HG03039 (cell line): ENCODE results near the gene LTBP1.
"Not testable (repeated sequence)": the region's sequence is repeated elsewhere in the genome, so short reads cannot be mapped to it uniquely, and the experiment has no call there.

Source experiments
- ATAC-seq: cut with Tn5 transposase; IDR thresholded peaks from one replicate; pipeline ENCODE4 v1.9.1; 2021; ENCODE audit warnings: mild to moderate bottlenecking, moderate library complexity; ENCODE audit not compliant: unreplicated experiment

LTBP1 gene

DNA sequence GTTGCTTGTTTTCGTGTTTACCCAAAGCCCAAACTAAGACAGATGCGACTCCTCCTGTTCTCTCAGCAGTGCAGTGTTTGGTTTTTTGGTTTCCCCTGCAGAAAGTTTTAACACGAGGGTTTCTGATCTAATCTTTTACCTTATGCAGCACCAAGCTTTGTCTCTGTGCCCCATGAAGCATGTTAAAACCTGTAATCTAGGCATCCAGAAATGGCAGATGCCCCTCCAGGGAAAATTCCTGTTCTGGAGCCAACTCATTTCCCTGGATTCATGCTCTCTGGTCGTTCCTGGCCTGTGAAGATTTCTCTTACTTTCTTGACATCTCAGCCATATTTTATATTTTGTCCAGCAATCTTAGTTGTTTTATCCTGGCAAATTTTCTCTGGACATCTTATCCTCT, 91.5 kb downstream of the LTBP1 start:
- ATAC-seq: no peak

DNA sequence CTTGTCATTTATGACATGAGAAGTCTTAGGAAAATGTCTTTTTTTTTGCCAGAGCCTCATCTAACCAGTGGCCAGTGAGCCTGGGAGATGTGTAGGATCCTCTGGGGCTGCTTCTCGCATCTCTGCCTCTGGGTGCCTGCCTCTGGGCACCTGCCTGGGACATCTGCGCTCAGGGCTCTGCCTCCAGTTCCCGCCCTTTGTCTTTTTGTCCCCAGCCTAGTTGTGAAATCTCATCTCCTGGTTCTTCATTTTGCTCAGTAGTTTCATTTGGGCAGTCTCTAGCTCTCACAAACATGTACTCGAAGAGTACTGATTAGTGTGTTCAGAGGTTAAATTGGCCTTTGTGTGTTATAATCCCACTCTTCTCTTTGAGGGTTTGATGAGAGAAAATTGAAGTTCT, 92.0 kb downstream of the LTBP1 start:
- no peak for ATAC-seq

DNA sequence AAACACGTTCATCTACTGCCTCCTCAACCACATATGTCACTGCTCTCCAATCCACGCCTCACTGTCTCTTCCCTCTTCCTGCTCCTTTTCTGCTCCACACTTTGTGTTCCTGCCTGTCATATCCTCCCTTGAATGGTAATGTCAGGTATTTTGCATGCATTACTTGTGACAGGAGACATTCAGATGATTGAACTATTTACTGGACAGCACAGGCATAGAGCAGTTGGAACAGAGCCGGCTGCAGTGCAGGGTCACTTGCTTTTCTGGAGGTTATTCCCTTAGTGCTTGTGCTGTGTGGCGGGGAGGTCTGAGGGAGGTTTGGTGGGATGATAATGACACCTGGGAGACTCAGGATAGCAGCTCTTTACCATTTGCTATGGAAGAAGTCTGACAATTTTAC, 93.8 kb downstream of the LTBP1 start:
- ATAC-seq: no peak

DNA sequence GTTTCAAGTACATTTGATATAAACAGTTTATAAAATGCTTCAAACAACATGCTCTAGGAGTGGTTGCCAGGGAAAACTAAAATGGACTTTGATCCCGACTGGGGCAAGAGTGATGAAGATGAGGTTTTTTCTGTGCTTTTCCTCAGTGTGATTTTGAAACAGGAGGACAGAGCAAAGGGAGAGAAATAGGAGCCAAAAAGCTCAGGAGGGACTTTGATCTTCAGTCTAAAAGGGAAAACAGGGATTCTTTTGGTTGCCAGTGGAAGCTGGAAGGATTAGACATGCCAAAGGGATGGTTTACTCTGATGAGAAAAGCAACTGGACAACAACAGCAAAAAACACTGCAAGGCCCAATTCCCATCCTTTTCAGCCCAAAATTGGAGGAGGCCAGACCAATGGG, 95.5 kb downstream of the LTBP1 start:
- no peak for ATAC-seq

DNA sequence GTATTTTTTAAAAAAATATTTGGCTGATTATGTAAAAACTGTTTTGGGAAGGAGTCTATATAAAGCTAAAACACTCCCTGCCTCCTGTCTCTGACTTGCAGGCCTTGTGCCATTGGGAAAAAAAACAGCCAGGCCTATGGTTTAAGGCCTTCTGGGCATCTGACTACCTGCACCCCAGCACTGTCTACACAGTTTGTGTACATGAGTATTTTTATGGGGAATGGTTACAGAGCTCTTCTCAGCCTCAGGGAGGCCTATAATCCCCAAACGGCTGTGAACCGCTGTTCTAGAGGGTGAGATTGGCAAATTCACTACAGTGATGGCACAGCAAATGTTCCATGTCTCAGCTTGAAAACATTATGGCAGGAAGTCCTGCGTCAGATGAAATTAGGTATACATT, 96.1 kb downstream of the LTBP1 start:
- ATAC-seq: no peak

DNA sequence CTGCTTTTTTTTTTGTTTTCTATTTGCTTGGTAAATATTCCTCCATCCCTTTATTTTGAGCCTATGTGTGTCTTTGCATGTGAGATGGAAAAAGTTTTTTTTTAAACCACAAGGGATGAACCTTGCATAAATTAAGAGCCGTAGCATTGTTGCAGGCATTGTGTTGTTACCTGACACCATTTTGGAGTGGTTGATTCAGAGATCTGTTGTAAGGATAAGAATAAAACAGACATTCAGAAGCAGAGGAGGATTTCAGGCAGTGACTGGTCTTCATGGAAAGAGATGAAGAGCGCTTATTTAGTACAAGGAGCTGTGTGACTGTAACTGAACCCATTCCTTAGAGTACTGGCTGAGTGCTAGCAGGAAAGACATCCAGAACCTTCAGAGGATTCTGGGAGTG, 101.2 kb downstream of the LTBP1 start:
- ATAC-seq: no peak

DNA sequence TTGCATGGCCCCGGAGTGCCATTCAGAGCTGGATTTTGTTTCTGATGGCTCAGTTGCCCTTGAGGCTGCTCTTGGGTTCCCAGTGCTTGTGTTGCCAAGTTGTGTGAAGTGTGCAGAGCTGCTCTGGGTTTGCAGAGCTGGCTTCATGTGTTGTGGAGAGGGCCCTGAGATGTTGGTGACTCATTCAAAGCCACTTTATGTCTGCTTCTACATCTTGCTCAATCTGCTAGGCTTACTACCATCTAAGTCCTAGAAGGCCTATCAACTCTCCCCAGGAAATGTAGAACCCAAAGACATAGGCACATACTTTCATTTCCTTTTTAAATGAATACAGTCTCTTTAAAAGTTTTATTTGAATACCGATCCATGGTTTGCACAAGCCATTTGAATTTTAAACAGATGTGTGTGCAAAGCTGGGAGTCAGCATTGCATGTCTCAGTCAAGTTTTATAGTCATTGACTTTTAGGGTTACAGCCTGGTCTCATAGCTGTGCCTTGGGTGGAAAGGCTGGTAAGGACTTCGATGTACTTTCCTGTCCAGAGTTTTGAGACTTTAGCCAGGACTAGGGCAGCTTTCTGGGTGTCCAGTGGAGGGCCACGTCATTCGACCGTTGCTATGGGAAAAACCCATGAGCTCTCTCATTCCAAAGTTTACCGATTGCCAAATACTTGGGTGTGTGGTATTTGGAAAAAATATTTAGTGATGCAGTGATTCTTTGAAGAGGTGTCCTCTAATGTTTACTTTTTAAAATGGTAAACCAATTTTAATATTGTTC, 105.0 kb downstream of the LTBP1 start:
- no peak for ATAC-seq

DNA sequence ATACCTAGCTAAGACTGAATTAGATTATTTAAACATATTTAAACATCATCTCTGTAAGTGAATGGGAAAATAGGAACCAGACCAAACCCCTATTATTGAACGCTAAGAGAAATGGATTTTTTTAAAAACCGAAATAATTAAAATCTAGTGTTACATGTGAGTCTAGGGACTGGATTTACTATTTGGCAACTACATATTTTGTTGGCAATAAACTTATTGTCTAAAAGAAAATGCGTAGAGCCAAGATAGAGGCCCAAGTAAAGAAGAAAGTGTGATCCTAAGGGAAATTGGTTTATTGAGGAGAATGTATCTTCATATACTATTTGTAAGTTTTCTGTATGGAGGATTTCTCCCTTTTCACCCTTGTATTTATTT, 105.6 kb downstream of the LTBP1 start:
- no peak for ATAC-seq

DNA sequence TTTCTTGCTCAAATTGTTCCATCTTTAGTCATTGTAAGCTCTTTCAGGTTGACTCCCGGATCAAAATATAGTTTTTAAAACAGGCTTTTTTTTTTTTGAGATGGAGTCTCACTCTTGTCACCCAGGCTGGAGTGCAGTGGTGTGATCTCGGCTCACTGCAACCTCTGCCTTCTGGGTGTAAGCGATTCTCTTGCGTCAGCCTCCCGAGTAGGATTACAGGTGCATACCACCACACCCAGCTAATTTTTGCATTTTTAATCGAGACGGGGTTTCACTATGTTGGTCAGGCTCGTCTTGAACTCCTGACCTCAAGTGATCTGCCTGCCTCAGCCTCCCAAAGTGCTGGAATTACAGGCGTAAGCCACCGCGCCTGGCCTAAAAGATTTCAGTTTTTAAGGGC, 106.0 kb downstream of the LTBP1 start:
- not testable (repeated sequence) for ATAC-seq

DNA sequence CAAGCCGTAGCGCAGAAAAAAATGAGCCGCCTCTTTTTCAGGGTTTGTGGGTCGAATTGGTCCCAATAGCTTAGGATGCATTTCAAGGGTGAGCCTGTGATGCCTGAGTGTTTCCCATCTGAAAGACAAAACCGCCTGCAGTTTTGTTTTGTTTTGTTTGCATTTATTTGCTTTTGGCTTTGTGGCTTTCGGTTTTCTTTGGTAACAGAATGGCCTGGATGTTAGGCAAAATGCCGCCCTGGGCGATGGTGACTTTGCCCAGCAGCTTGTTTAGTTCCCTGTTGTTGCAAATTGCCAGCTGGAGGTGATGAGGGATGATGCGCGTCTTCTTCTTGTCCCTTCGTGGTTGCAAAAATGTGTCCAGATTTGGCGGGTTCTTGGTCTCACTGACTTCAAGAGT, 109.4 kb downstream of the LTBP1 start:
- no peak for ATAC-seq

DNA sequence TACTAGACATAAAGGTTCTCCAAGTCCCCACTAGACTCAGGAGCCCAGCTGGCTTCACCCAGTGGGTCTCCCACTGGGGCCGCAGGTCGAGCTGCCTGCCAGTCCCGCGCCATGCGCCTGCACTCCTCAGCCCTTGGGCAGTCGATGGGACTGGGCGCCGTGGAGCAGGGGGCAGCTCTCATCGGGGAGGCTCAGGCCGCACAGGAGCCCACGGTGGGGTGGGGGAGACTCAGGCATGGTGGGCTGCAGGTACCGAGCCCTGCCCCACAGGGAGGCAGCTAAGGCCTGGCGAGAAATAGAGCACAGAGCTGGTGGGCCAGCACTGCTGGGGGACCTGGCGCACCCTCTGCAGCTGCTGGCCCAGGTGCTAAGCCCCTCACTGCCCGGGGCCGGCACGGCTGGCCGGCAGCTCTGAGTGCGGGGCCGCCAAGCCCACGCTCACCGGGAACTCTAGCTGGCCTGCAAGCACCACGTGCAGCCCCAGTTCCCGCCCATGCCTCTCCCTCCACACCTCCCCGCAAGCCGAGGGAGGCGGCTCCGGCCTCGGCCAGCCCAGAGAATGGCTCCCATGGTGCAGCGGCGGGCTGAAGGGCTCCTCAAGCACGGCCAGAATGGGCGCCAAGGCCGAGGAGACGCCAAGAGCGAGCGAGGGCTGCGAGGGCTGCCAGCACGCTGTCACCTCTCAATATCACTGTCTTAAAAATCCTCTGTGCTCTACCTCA, 110.7 kb downstream of the LTBP1 start:
- ATAC-seq: not testable (repeated sequence)

DNA sequence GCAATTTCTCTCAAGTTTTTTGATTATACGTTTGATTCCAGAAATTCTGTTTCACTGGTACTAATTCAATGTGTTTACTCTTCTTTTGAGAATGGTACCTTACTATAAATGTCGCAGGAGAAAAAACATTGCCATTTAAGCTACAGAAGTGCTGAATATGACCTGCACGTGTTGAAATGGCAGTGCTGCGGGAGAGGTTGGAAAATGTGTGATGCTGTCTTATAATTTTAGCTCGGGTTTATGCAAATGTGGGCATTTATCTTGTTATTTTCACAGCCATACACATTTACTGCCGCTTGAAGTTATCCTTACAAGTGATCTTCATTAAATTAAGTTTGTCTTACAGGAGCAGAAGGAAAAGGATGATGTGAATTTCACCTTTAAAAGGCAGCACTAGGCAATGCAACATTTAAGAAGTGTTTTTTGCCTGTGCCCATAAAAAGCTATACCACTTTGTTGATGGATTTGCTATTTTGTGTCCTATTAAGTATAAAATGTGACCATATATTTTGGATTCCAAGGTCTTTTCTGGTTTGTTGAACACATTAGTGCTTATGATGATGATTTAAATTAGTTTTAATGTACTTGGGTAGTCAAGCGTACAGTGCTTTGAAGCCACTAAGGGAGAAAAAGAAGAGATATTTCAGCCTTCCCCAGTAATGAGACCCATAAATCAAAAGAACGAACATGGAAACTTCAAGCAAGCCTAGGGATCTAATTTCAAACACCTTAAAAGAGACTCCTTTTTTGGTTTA, 112.1 kb downstream of the LTBP1 start:
- no peak for ATAC-seq

DNA sequence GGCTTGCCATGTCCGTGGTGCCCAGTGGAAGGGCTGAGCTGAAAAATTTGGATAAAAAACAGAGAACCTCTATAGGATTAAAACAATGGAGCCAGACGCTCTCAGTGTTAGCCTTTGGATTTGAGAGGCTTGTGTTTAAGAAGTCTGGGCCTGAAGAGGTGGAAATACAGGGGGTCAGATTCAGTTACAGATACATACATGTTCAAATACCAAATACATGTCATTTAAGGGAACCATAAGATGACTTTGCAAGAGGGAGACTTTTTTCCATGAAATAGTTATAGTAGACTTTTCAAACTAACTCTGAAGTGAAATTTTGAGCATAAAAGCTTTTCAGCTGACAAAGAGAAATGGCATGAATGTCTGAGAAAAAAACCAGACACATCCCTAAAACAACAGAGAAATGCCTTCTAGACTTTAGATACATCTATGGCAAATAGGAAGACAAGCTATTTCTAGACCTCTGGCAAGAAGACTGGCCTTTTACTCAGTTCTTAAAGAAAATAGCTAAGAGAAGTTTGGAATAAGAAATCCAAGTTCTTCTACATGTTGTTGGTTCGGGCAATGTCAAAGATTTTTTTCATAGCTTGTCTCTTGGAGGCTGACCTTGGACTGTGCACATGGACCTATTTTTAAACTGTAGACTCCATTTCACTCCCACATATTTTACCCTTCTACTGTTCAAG, 112.9 kb downstream of the LTBP1 start:
- no peak for ATAC-seq

DNA sequence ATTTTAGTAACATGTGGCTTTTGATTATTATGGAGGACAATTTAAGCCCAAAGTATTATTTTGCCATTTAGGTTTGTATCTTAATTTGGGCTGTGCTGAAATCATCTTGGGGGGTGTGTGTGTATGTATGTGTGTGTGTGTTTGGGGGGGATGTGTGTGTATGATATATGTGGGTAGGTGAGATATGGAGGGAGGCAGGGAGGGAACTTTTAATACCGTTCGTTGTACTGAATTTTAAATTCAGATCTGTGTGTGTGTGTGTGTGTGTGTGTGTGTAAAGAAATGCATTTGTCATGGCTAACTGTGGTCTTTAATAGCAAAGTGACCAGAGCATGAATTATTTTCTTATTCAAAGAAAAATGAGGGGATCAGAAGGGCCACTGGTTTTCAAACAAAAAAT, 113.7 kb downstream of the LTBP1 start:
- no peak for ATAC-seq

DNA sequence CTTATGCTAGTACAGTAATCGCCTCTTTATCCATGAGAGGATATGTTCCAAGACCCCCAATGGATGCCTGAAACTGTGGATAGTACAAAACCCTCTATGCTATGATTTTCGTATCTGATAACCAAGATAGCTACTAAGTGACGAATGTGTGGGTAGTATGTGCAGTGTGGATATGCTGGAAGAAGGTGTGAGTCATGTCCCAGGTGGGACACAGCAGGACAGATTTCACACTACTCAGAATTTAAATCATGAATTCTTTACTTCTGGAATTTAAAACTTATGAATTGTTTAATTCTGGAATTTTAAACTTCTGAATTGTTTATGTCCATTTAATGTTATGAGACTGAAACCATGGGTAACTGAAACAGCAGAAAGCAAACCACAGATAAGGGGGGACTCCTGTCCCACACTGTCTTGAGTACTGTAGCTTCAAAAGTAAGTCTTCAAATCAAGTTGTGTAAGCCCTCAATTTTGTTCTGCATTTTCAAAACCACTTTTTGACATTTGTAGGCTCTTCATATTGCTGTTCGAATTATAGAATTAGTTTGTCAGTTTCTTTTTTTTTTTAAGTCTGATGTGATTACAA, 116.0 kb downstream of the LTBP1 start:
- no peak for ATAC-seq

DNA sequence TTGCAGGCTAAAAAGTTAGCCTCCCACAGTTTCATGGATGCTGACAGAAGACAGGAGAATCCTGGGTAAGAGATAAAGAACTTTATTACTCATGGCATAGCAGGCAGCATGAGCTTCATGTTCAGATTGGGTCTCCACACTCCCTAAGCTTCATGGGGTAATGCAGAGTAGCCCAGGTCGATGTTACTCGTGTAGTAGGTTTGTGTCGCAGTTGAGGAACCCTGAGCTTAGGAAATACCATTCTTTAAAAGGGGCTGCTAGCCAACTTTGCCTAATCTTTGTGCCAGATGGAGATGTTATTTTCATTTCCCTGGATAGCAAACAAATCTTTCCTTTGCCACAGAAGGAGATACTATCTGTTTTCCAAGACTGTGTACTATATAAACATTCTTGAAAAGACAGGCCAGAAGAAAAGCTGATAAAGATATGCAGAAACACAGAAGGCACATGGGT, 117.6 kb downstream of the LTBP1 start:
- ATAC-seq: no peak

DNA sequence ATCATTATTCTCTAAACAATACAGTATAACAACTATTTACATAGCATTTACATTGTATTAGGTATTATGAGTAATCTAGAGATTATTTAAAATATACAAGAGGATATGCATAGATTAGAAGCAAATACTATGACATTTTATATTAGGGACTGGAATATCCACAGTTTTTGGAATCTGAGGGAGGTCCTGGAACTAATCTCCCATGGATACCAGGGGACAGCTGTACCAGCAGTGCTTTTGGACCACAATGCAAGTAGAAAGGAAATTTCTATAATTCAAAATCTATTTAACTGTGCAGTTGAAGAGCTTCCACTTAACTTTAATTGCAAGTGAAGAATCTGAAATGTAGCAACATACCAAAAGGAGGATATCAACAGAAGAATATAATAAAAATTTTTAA, 120.8 kb downstream of the LTBP1 start:
- ATAC-seq: no peak

DNA sequence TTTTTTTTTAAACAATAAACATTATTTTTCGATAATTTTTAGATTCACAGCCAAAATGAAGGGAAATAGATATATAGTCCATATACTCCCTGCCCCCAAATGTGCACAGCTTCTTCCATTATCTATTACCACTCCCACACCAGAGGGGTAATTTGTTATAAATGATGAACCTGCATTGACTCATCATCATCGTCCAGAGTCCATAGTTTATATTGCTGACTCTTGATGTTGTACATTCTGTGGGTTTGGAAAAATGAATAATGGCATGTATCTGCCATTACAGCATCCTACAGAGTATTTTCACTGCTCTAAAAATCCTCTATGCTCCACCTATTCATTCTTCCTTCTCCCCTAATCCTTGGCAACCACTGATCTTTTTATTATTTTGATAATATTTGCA, 121.5 kb downstream of the LTBP1 start:
- ATAC-seq: no peak

DNA sequence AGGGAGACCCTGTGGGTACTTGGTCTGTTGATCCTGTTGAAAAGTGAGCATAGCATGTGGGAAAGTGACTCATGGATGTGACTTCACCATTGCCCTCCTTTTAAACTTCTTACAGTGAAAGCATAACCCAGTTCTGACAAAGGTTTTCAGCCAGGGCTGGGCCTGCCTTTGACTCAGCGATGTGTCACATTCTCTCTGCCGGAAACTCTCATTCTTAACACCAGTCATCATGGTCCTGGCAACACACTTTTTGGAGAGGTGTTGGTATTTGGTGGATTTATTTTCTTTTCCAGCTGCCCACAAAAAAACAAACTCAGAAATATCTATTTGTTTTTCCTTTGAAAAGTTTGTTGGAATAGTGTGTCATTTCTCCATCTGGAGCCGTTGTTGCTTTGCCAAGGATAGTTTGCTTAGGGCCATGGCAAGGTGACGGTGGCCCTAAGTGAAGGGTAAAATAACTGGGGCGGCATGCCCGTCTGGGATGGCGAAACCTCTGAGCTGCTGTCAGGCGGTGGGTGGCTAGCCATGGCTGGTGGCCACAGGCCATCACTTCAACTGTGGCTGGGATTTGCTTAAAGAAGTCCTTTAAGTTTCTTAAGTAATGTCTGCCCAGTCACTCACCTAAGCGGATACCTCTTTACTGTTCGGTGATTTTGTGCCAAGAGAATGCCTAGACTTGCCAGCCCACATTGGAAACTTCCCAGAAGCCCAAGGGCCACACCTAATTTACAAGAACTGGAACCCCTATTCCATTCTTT, 123.3 kb downstream of the LTBP1 start:
- ATAC-seq: no peak

DNA sequence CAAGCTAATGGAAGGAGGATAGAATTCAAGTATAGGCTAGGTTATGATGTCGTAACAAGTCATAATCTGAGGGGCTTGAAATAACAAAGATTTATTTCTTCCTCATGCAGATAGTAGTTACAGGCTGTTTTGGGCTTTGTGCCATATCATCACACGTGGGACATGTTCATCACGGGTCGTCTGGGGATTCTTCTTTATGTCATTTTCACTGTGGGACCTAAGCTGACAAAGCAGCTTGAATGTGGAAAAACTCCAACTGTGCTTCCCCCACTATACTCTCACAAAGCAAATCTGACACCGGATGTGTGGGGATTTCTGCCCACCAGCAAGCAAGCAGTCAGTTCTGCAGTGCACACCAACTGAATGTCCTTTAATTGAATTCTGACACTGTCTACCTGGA, 124.8 kb downstream of the LTBP1 start:
- no peak for ATAC-seq
